ENCODE results near the gene CDK13. TPM values are rescaled to one million over a fixed set of nuclear protein-coding genes. Genes with fewer than 3 reads are reported as not detected.
"Not testable (repeated sequence)": the region's sequence is repeated elsewhere in the genome, so short reads cannot be mapped to it uniquely, and the experiment has no call there.

CDK13 gene
- total RNA-seq, 4 donors from 2014 or later, result 48.5 to 144 (median 94.3) TPM

- no peaks in the 10 kb centered on the region for H3K27me3 ChIP-seq
- no peaks in the 10 kb centered on the region for H3K4me1 ChIP-seq
- no peak overlapping the region for H3K4me3 ChIP-seq
- intact Hi-C loops (cut with DNase I; ENCODE audit: low total_unique reads), result no loop called here
- no peak for DNase-seq
- TF ChIP-seq, protein P1, sequence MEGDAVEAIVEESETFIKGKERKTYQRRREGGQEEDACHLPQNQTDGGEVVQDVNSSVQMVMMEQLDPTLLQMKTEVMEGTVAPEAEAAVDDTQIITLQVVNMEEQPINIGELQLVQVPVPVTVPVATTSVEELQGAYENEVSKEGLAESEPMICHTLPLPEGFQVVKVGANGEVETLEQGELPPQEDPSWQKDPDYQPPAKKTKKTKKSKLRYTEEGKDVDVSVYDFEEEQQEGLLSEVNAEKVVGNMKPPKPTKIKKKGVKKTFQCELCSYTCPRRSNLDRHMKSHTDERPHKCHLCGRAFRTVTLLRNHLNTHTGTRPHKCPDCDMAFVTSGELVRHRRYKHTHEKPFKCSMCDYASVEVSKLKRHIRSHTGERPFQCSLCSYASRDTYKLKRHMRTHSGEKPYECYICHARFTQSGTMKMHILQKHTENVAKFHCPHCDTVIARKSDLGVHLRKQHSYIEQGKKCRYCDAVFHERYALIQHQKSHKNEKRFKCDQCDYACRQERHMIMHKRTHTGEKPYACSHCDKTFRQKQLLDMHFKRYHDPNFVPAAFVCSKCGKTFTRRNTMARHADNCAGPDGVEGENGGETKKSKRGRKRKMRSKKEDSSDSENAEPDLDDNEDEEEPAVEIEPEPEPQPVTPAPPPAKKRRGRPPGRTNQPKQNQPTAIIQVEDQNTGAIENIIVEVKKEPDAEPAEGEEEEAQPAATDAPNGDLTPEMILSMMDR (IDR thresholded peaks at IDR 0.05), result no peak
- no peak for TF ChIP-seq POLR2A (IDR thresholded peaks at IDR 0.05)
- H3K9me3 ChIP-seq, result no peaks in the 10 kb centered on the region
- no peak overlapping the region for H3K27ac ChIP-seq
- no peaks in the 10 kb centered on the region for H3K36me3 ChIP-seq
These were observed 197.6 kb downstream of the CDK13 start for GRCh38 chr7:40147371-40148246.

DNA sequence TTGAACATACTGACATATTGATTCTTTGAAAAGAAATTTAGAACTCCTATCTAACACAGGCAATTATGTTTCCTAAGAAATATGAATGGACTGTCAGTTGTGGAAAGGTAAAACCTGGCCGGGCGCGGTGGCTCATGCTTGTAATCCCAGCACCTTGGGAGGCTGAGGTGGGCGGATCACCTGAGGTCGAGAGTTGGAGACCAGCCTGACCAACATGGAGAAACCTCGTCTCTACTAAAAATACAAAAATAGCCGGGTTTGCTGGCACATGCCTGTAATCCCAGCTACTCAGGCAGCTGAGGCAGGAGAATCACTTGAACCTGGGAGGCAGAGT lies 198.2 kb downstream of the CDK13 start:
- H3K9me3 ChIP-seq; intact Hi-C loops (cut with DNase I; ENCODE audit: low total_unique reads); DNase-seq; H3K27me3 ChIP-seq; H3K27ac ChIP-seq; H3K4me3 ChIP-seq; H3K36me3 ChIP-seq; H3K4me1 ChIP-seq: not testable (repeated sequence)

GRCh38 chr7:40148671-40149070 lies 198.6 kb downstream of the CDK13 start:
- Histone ChIP-seq H3K36me3 (no peaks in the 10 kb centered on the region), H3K27ac (no peak overlapping the region), H3K4me1 (no peaks in the 10 kb centered on the region), H3K27me3 (no peaks in the 10 kb centered on the region), H3K9me3 (no peaks in the 10 kb centered on the region), H3K4me3 (no peak overlapping the region)
- TF ChIP-seq, protein P1 (IDR thresholded peaks at IDR 0.05), result no peak
- TF ChIP-seq POLR2A (IDR thresholded peaks at IDR 0.05), result no peak
- no peak for DNase-seq
- intact Hi-C loops (cut with DNase I; ENCODE audit: low total_unique reads), result no loop called here

Small RNA genes within 50 kb of the gene (small RNA-seq; reads per million reads assigned to genes)
- not detected for gene AC006023.1
- gene AC006023.2, result not detected

Other genes with a start within 250 kb of the CDK13 start
- 10 to 100 TPM in 3 of 4 donors, 1 to 10 TPM in 1; 8.7 to 33.0 (median 20.1) TPM for gene MPLKIP, start 184.4 kb downstream of the CDK13 start, total RNA-seq
- gene SUGCT, start 184.7 kb downstream of the CDK13 start, total RNA-seq, result 1 to 10 TPM in 3 of 4 donors, not detected in 1; 2.0 to 9.6 (median 6.3) TPM

Measured in uterus (tissue), 4 donors.